HS-27A (cell line): ENCODE data around the gene TBC1D8.

ENCODE experiments used
- DNase-seq: peaks from one replicate; pipeline ENCODE4 v3.0.0-alpha.2; 2012; ENCODE audit warnings: low read depth, missing footprints

The TBC1D8 gene

GRCh38 chr2:100997509-100998234 is 153.5 kb downstream of the TBC1D8 start:
- no peak for DNase-seq

GRCh38 chr2:100995309-100996075 is 155.7 kb downstream of the TBC1D8 start:
- DNase-seq, result no peak

- no peak for DNase-seq
These were observed 157.9 kb downstream of the TBC1D8 start for GRCh38 chr2:100993294-100993693.

- DNase-seq, result no peak
These were observed 158.9 kb downstream of the TBC1D8 start for GRCh38 chr2:100992262-100992661.

GRCh38 chr2:100991404-100991773 is 159.8 kb downstream of the TBC1D8 start:
- DNase-seq, result no peak

- no peak for DNase-seq
These were observed 160.4 kb downstream of the TBC1D8 start for GRCh38 chr2:100990650-100991403.

- no peak for DNase-seq
These were observed 161.0 kb downstream of the TBC1D8 start for GRCh38 chr2:100990166-100990565.

- no peak for DNase-seq
These were observed 161.5 kb downstream of the TBC1D8 start for GRCh38 chr2:100989666-100990065.

GRCh38 chr2:100988630-100989417 is 162.4 kb downstream of the TBC1D8 start:
- no peak for DNase-seq

- no peak for DNase-seq
These were observed 163.2 kb downstream of the TBC1D8 start for GRCh38 chr2:100987974-100988373.

GRCh38 chr2:100987536-100987935 is 163.6 kb downstream of the TBC1D8 start:
- DNase-seq, result no peak

- DNase-seq, result no peak
These were observed 165.0 kb downstream of the TBC1D8 start for GRCh38 chr2:100986157-100986556.

GRCh38 chr2:100984892-100985307 is 166.3 kb downstream of the TBC1D8 start:
- peak; percentile 19 for DNase-seq

- DNase-seq, result no peak
These were observed 167.4 kb downstream of the TBC1D8 start for GRCh38 chr2:100983684-100984310.

GRCh38 chr2:100983201-100983600 is 168.0 kb downstream of the TBC1D8 start:
- DNase-seq, result no peak

GRCh38 chr2:100982431-100982861 is 168.7 kb downstream of the TBC1D8 start:
- DNase-seq, result no peak

- DNase-seq, result no peak
These were observed 170.2 kb downstream of the TBC1D8 start for GRCh38 chr2:100981011-100981410.

GRCh38 chr2:100980046-100980445 is 171.1 kb downstream of the TBC1D8 start:
- no peak for DNase-seq

GRCh38 chr2:100978582-100979191 is 172.5 kb downstream of the TBC1D8 start:
- no peak for DNase-seq

- no peak for DNase-seq
These were observed 173.7 kb downstream of the TBC1D8 start for GRCh38 chr2:100977511-100977910.
